Activated CD8-positive, alpha-beta memory T cell treated with anti-CD3 and anti-CD28 coated beads for 1 hour (primary cell): ENCODE measurements around the gene GNA15.
"Not testable (repeated sequence)": the region's sequence is repeated elsewhere in the genome, so short reads cannot be mapped to it uniquely, and the experiment has no call there.

Experiments used
- DNase-seq, 2 donors: peaks; one replicate each; pipeline ENCODE4 v3.0.0-alpha.2; 2020; ENCODE audit warnings: low read depth in 1 of 2; ENCODE audit errors: extremely low read depth in 1 of 2

Gene GNA15

DNA sequence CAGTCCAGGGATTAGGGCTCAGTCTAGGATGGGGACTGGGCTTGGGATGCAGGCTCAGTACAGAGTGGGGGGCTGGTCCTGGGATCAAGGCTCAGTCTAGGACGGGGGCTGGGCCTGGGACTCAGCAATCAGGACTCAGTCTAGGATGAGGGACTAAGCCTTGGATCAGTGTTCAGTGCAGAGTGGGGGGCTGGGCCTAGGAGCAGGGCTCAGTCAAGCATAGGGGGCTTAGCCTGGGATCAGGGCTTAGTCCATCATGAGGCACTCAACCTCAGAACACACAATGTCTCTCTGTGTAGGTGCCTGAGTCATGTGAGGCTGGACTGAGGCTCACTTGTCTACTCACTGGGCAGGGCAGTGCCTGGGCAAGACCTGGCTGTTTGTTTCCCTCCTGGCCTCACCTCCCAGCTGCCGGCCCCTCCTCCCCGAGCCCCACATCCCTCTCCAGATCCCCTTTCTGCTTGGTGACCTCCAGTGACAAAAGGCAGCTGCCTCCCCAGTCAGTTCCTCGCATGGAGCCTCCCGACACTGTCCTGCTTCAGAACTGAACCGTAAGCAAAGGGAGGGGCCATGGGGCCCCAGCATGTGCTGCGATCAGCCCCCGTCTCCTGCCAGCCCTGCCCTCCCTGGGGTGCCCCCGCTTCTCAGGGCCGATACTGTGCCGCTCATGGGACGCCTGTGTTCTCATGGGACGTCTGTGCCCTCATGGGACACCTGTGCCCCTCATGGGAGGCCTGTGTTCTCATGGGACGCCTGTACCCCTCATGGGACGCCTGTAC is 36.2 kb downstream of the GNA15 start:
- no peak for DNase-seq

DNA sequence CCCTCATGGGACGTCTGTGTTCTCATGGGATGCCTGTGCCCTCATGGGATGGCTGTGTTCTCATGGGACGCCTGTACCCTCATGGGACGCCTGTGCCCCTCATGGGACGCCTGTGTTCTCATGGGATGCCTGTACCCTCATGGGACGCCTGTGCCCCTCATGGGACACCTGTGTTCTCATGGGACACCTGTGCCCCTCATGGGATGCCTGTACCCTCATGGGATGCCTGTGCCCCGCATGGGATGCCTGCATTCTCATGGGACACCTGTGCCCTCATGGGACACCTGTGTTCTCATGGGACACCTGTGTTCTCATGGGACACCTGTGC is 36.8 kb downstream of the GNA15 start:
- not testable (repeated sequence) for DNase-seq

GRCh38 chr19:3175781-3176714 is 40.2 kb downstream of the GNA15 start:
- no peak for DNase-seq

DNA sequence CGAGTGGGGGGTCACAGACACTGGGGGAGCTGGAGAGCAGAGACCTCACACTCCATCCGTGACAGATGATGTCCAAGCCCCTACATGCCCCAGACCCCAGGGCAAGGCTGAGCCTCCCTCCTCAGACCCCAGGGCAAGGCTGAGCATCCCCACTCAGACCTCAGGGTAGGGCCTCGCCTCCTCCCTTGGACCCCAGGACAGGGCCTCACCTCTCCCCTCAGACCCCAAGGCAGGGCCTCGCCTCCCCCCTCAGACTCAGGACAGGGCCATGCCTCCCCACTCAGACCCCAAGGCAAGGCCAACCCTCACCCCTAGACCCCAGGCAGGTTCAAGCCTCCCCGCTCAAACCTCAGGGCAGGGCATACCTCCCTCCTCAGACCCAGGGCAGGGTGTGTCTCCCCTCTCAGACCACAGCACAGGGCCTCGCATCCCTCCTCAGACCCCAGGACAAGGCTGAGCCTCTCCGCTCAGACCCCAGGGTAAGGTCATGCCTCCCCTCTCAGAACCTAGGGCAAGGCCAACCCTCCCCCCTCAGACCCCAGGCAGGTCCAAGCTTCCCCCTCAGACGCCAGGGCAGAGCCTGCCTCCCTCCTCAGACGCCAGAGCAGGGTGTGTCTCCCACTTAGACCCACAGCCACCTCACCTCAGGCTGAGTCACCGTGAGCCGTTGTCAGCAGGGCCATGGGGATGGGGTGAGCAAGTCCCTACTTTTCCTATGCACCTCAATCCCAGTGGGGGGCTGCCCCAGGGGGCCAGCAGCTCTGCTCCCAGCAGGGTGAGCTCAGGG is 41.1 kb downstream of the GNA15 start:
- peak; percentile 64 to 76 for DNase-seq

DNA sequence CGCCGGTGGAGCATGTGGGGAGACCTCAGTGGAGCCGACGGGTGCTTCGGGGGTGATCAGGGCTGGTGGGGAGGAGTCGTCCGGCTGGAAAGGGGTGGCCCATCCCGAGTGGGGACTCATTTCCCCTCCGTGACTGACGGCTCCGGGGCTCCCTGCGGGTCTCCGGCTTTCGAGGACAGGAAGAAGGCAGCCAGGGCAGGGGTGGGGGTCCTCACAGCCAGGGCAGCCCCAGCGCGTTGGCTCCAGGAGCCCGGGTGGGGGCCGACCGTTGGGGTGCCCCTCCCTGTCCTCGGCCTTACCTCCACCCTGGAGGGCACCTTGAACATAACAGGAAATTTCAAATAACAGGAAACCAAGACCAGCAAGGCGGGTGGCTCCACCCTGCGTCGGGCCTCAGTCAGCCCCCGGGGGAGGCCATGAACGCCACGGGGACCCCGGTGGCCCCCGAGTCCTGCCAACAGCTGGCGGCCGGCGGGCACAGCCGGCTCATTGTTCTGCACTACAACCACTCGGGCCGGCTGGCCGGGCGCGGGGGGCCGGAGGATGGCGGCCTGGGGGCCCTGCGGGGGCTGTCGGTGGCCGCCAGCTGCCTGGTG is 42.6 kb downstream of the GNA15 start, which contains the start of gene S1PR4:
TSS of gene S1PR4 (plus strand) at position 393 of the 596 bp plus-strand sequence. CDS start at position 417, 24 bp downstream.
- DNase-seq, result peak in 1 of 2 donors; percentile 40

GRCh38 chr19:3178973-3179738 is 43.3 kb downstream of the GNA15 start:
- DNase-seq, result no peak

GRCh38 chr19:3179739-3180293 is 44.0 kb downstream of the GNA15 start:
- no peak for DNase-seq

DNA sequence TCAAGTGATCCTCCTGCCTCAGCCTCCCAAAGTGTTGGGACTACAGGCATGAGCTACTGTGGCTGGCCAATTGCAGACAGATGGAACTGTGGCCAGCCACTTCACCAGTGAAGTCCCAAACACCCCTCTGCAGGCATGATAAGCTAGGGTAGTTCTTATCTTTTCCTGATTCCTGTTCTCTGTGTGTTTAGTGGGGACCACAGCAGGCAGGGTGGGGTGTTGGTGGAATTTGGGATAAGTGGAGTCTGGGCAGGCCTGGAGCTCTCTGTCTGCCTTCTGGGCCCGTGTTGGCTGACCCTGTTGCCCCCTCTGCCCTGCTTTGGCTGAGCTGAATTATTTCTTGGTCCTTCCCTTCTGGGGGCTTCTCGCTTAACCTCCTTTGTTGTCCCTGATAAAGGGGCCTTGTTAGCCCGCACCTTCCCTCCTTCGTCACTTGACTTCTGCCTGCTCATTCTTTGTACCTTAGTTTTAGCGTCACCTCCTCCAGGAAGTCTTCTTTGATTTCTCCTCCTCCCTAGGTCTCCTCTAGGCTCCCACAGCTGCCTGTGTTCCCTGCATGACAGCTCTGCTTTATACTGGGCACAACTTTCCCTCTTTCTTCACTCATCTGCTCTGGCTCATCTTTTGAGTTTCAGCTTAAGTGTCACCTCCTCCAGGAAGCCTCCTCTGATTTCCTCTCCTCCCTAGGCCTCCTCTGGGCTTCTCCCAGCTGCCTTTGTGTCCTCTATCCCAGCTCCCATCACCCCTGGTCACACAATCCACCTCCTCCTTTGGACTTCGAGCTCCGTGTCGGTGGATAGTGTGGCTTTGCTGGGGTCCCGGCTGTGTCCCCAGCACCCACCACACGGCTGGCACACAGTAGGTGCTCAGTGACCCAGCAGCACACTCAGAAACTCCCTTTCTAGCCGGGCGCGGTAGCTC is 48.1 kb downstream of the GNA15 start:
- DNase-seq, result no peak

DNA sequence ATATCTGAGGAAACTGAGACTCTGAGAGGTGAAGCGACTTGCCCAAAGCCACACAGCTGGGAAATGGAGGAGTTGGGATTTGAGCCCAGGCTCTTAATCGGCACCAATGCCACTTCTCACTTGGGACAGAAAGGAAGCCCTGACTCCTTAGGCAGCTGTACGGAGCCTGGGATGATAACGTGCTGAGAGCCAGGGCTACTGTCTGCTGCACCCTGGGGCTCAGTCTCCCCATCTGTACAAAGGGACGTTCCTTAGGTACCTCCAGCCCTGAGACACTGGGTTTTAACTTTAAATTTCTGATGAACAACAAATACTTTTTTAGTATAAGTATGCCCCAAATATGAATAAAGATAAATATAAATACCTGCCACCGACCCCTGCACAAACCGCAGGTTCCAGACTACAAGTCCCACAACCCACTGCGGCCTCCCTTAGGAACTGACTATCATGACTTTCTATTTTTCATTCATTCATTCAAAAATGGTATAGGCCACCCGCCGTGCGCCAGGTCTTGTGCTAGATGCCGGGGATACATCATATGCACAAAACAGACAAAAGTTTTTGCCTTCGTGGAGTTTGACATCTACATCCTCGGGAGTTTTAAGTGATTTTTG is 49.1 kb downstream of the GNA15 start:
- peak in 1 of 2 donors; percentile 51 for DNase-seq

GRCh38 chr19:3185461-3186159 is 49.8 kb downstream of the GNA15 start, which contains the start of gene NCLN:
Gene NCLN (plus strand): TSS chr19:3185930. CDS start chr19:3186031, 101 bp downstream.
- peak; percentile 81 to 92 for DNase-seq

DNA sequence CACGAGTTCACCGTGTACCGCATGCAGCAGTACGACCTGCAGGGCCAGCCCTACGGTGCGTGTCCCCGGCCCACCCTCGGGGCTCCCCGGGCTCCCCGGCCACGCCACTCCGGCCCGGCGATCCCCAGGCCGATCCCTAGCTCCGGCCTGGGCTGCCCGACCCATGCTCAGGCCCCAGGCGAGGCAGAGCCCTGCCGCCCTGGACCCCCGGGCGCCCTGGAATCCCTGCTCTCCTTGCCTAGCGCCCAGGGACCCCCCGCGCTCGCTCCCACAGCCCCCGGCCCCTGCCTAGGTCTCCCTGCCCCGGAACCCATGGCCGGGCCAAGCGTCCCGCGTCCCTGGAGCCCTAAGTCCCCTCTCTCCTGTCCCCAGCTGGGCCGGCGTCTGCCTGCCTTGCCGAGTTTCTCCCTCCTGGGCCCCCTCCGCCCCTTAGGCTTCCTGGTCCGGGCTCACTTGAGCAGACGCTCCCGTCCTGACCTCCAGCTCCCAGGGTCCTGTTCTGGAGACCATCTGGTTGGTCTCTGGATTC is 50.4 kb downstream of the GNA15 start:
- no peak for DNase-seq

DNA sequence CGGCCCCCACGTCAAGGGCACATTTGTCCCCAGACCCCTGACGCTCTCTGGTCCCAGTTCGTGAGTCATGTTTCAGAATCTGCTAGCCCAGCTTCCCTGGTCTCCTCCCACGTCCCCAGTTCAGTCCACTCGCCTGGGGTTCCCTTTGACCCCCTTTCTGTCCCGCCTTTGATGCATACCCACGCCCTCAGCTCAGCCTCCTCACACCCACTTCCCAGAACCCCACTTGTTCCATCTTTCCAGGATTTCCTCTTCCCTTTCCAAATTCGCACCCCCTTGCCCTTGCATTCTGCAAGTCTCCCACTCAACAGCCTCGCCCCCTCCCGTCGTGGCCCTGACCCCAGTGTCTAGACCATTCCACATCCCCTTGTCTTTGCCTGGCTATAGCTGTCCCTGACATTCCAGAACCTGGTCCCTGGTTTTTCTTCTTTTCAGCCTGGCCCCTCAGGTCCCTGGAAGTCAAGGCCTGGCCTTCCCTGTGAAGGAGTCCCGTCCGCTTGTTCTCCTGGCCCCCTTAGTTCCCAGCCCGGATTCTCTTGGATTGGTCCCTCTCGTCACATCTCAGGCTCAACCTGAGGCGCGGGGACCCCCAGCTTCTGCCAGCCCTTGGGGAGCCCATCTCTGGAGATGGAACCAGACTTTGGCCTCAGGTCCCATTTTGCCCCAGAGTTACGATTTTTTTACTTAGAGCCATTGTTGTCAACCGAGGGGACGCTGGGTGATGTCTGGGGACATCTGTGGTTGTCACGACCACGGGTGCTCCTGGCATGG is 51.2 kb downstream of the GNA15 start:
- DNase-seq, result no peak

- DNase-seq, result no peak
These were observed 52.1 kb downstream of the GNA15 start for GRCh38 chr19:3187662-3188511.

- DNase-seq, result no peak
These were observed 53.1 kb downstream of the GNA15 start for GRCh38 chr19:3188627-3189596.
